Kidney capillary endothelial cell (primary cell): ENCODE measurements around the gene LGALS14.
"Not testable (repeated sequence)": the region's sequence is repeated elsewhere in the genome, so short reads cannot be mapped to it uniquely, and the experiment has no call there.

Experiments
- DNase-seq: peaks from one replicate; pipeline ENCODE4 v3.0.0-alpha.2; 2018; ENCODE audit warnings: low spot score

LGALS14 gene, protein sequence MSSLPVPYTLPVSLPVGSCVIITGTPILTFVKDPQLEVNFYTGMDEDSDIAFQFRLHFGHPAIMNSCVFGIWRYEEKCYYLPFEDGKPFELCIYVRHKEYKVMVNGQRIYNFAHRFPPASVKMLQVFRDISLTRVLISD

DNA sequence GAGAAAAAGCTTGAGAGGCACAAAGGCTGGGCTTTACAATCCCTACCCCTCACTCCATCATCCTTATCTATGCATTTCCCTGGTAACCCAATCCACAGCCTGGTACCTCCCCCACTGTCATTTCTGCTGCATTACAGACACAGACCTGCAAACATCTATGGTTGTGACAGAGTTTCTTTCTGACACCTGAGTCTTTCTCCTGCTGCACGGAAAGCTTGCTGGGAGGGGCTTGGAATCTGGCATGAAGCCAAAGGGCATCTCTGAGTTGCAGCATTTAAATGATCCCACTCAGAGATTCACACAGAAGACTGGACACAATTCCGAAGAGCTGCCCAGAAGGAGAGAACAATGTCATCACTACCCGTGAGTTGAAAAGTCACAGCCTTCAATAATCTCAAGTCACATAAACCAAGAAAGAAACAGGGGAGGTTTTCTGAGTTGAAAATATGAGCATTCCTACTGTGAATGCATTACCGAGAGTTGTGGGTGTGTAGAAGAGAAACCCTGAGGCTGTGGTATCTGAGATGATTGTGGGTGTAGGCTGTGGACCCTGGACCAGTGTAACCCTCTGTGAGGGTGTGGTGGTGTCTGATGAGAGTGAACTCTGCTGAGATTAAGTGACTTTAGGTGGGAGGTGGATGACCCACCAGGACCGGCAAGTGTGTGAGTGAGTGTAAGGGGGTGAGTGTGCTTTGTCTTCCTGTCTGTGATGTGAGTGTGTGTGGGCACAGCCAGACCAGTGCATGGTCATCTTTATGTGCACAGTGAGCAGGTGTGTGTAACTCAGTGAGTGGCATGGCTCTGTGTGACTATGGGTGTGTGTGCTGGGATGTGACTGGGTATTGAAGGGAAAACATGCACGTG lies at the start of gene LGALS14:
LGALS14 (plus strand) TSS at position 301 of the 864 bp plus-strand sequence; CDS start at position 349, 48 bp downstream.
- DNase-seq = no peak

DNA sequence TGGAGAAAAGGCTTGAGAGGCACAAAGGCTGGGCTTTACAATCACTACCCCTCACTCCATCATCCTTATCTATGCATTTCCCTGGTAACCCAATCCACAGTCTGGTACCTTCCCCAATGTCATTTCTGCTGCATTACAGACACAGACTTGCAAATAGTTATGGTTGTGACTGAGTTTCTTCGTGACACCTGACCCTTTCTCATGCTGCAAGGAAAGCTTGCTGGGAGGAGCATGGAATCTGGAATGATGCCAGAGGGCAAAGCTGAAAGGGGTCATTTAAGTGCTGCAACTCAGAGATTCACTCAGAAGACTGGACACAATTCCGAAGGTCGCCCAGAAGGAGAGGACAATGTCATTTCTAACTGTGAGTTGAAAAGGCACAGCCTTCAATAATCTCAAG lies 48.7 kb upstream of the LGALS14 start, which contains the start of gene LGALS16:
LGALS16 (plus strand) TSS at position 301 of the 400 bp plus-strand sequence; CDS start at position 350, 49 bp downstream.
- DNase-seq = no peak

DNA sequence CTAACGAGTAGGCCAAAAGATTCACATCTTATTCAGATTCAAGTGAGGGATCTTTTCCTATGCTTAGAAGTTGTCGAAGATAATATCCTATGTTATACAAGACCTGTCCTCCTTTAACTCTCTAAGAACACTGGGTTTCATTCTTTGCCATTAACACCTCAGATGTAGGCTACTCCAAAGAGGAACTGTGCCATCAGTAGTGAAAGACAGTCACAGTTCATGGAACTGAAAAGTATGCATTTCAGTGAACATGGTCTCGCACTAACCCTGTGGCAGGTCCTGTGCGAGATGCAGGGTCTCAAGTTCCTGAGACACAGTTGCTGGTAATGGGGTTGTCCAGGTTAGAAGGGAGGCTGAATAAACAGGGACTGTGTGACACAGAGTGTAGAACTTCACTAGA lies 44.5 kb upstream of the LGALS14 start:
- DNase-seq = no peak

- DNase-seq = no peak
These were observed 43.6 kb upstream of the LGALS14 start for GRCh38 chr19:39660661-39661060.

DNA sequence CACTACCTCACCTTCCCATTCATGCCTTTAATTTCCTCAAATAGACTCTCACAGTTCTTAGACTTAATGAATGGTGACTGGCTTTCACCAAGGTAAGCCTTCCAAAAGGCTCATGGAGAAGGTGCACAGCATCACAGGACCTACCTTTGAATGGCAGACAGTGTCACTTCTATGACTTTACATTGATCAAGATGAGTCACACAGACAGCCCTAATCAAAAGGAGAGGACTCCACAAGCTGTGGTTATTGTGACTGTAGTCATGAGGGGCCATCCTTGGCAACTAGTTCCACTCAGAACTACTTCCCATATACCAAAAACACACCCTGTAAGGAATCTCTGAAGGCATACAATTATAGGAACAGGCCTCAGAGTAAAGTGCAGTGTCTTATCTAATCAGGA lies 42.7 kb upstream of the LGALS14 start:
- no peak for DNase-seq

GRCh38 chr19:39669860-39670259 lies 34.4 kb upstream of the LGALS14 start:
- DNase-seq = not testable (repeated sequence)

DNA sequence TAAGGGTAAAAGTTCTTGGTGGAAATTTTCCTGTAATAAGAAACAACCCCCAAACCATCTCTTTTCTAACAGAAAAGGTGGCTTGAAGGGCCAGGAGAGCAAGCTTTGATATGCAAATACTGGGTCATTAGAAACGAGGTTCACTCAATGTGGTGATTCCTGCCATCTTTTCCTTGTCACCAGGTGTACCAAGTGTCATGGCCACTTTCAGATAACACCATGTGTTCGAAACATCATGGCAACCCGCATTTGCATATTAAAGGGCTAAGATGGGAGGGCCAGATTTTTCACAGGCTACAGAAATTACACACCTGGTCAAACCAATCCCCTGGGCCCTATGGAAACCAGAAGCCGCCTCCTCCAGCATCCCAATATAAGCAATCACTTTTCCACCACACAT lies 33.3 kb upstream of the LGALS14 start:
- no peak for DNase-seq

DNA sequence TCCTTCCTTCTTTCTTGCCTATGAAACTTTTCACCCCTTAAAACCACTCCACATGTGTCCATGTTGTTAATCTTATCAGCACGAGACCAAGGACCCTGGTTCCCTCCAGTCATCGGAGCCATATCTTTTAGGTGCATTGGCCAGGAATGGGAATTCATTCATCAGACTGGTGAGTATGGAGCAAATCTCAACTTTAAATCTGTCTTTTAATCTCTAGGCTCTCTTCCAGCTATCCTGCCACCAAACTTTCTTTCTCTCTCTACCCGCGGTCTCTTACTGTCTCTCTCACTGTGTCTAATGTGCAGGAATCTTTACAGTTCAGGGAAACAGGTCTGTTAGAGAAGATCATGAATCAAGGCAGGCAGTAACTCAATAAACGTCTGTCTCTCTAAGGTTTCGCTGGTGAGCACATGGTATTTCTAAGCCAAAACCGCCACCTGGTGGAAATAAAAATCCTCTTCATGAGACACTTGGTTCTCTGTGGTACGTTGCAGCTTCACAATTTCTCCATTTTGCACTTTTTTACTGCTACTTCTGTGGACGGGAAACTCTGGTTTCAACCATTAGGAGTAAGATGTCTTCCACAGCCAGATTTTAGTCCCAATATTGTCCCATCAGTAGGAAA lies 32.4 kb upstream of the LGALS14 start:
- peak; percentile 66 for DNase-seq

GRCh38 chr19:39672473-39672872 lies 31.8 kb upstream of the LGALS14 start:
- DNase-seq = no peak

- DNase-seq = not testable (repeated sequence)
These were observed 30.4 kb upstream of the LGALS14 start for GRCh38 chr19:39673862-39674261.

- no peak for DNase-seq
These were observed 28.3 kb upstream of the LGALS14 start for GRCh38 chr19:39676004-39676403.

- DNase-seq = no peak
These were observed 26.1 kb upstream of the LGALS14 start for GRCh38 chr19:39677961-39678889.

DNA sequence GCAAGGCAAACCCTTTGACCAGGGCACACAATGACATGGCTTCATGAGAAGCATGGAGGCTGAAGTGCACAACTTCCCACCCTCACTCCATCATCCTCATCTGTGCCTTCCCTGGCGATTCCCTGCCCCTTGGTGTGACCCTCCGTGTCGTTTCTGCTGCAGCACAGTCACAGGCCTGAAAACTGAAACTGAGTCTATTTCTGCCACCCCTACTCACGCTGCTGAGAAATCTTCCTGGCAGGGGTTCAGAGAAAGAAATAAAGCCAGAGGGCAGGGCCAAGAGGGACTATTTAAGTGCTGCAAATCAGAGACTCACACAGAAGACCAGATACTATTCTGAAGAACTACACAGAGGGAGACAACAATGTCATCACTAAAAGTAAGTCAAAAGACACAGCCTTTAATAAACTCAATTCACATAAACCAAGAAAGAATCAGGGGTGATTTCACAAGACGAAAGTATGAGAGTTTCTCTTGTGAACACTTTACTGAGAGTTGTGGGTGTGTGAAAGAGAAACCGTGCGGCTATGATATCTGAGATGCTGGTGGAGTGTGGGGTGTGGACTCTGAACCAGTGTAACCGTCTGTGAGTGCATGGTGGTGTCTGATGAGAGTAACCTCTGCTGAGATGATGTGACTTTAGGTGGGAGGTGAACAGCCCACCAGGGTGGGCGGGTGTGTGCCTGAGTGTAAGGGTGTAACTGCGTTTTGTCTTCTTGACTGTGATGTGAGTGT lies 25.1 kb upstream of the LGALS14 start:
- DNase-seq = no peak

- DNase-seq = no peak
These were observed 24.5 kb upstream of the LGALS14 start for GRCh38 chr19:39679791-39680168.

GRCh38 chr19:39680593-39680992 lies 23.7 kb upstream of the LGALS14 start:
- DNase-seq = no peak

DNA sequence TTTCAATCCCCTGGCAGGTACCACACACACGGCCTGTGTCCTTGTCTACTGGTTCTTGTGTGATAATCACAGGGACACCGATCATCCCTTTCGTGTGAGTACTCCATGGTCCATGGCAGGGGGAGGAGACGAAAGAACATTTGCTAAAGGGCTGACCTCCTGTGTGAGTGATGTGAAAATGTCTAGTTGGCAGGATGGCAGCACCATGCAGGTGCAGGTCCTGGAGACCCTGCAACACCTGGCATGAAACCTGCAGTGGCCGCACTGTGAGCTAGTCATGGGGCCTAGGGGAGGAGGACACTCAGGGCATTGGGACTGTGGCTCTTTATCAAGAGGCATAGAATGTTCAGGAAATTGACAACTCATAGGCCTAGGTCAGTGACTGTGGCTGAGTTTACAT lies 22.9 kb upstream of the LGALS14 start:
- DNase-seq = no peak

- no peak for DNase-seq
These were observed 20.0 kb upstream of the LGALS14 start for GRCh38 chr19:39684267-39684666.

DNA sequence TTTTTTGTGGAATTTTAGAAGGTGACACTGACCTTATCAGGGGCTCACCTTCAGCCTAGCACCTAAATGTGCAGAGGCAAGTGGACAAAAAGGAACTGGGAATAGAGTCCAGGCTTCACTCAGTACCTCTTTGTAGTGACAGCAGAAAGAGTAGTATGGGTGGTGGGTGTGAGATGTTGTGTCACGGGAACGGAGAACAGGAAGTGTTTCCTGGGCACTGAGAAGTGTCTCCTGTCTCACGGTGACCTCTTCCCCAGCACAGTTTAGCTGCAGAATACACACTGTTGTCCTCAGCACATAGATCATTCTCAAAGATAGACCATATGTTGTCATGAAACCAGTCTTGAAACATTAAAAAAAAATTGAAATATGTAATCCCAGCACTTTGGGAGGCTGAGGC lies 17.5 kb upstream of the LGALS14 start:
- no peak for DNase-seq

GRCh38 chr19:39688637-39689036 lies 15.6 kb upstream of the LGALS14 start:
- not testable (repeated sequence) for DNase-seq

- DNase-seq = no peak
These were observed 12.1 kb upstream of the LGALS14 start for GRCh38 chr19:39692166-39692565.

DNA sequence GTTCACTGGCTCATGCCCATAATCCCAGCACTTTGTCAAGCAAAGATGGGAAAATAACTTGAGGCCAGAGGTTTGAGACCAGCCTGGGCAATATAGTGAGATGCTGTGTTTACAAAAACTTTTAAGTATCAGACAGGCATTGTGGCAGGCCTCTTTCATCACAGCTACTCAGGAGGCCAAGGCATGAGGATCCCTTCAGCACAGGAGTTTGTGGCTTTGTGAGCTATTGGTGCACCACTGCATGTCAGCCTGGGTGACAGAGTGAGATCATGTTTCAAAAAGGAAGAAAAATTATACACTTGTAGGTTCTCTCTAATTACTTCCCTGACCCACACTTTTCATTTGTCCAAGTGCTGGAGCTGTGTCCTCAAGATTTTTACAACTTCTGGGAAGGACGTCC lies 11.5 kb upstream of the LGALS14 start:
- DNase-seq = no peak
